Activated naive CD4-positive, alpha-beta T cell (primary cell): ENCODE measurements around the gene CSK.

Experiments
- DNase-seq, 4 experiments: peaks; one replicate each; lab custom pipeline; 2025; lab: John Stamatoyannopoulos, UW

The CSK gene

DNA sequence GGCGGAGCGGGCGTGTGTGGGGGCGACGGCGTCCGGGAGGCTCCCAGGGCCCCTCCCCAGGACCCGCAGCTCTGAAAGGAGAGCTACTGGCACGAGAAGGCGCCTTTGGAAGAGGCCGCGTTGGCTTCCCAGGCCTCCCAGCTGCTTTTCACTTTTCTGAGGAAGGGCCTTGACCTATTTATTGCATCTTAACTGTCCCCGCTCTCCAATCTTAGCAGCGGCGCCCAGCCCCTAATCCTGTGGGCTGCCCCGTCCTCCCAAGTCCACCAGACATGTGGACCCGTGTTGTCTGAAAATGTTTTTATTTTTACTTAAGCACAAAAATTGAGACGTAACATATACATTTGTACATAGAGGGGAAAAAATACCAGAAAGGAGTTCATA lies 61.6 kb downstream of the CSK start:
- DNase-seq, result no peak

DNA sequence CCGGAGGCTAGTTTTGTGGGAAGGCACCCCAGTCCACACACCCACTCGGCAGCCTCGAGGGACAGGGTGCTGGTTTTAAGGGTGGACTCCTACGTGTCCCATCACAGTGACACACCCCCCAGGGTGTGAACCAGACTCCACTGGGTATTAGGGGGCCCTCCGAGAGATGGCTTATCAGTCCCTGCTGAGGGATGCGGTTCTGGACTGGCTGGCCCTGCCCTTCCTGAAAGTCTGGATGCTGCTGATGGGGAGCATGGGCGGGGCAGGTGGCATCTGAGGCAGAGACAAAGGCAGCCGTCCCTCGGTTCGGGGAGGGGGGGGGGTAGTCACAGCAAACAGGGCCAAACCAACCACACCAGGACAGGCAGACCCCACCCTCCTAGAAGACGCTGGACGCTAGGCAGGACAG lies 62.0 kb downstream of the CSK start:
- no peak for DNase-seq

DNA sequence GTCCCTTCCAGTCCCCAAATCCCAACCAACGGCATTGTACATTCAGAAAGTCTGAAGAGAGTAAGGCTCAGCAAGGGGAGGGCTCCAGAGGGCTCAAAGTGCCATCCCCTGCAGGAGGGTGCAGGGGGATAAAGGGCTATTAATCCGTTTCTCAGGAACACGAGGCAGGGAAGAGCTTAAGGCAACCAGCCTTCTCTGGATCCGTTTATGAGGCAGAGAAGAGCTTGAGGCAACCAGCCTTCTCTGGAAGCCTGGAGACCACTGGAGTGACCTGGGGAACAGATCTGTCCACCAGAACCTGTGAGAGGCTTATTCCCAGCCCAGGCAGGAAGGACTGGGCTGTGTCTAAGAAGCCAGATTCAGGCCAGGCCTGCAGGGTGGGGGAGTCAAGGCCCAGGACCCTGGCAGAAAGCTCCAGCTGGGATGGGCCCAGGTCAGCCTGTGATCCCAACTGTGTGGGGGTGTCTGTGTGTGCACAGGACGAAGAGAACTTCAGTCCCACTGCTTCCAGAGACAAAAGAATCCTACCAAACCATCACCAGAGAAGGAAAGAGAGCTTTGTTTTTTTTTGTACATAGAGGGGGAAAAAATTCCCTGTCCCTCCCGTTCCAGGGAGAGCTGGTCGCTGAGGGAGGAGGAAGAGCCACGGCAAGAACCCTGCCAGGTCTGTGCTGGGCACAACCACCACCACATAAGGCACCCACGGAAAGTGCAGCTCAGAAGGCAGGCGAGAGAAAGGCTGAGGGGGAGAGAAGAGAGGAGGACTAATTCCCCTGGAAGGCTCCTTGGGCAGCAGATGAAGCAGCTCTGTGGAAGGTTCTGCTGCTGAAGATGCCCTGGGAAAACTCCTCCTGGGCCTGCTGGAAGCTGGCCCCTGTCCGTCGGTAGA lies 62.7 kb downstream of the CSK start:
- no peak for DNase-seq

DNA sequence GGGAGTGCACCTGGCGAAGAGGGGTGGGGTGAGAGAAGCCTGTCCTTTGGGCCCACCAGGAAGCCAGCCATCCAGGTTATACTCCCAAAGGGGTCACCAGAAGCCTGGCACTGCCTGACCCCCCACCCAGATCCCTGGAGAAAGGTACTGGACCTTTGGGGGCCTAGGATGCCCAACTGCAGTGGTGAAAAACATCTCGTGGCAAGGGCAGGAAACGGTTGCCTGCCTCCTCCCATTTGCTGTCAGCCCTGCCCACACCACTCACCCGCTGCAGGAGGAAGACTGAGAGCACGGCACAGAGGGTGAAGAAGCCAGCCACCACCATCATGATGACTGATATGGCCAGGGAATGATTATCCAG lies 63.3 kb downstream of the CSK start:
- peak in 2 of 4 experiments; percentile 34 to 55 for DNase-seq

DNA sequence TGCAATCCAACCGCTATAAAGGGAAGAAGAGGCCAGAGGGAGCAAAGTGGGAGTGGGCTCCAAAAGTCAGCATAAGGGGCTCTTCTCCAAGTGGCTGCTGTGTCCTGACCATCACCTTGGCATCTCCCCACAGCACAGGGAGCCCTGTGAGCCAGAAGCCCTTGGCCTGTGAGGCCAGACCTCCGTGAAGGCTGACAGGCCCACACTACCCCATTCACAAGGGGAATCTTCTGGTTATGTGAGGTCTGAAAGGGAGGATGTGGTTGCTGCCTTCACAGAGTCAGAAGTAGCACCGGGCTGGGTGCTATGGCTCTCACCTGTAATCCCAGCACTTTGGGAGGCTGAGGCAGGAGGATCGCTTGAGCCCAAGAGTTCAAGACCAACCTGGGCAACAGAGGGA lies 63.7 kb downstream of the CSK start:
- DNase-seq, result no peak

GRCh38 chr15:74847432-74847831 lies 65.6 kb downstream of the CSK start:
- no peak for DNase-seq

GRCh38 chr15:74850393-74850792 lies 68.5 kb downstream of the CSK start:
- no peak for DNase-seq

- DNase-seq, result no peak
Observed at GRCh38 chr15:74851960-74852359, 70.1 kb downstream of the CSK start.
